Heart right ventricle (tissue), 16 donors: Measurements from ENCODE around the gene REN. TPM values are rescaled to one million over a fixed set of nuclear protein-coding genes. Genes with fewer than 3 reads are reported as not detected.

Experiments used
- ATAC-seq, 8 donors: fragments of 200-7000 bp; cut with Tn5 transposase; one replicate each; pipeline ENCODE4 v1.9.1; 2020; ENCODE audit warnings: mild to moderate bottlenecking in 8 of 8, moderate library complexity in 8 of 8, moderate number of reproducible peaks in 1 of 8
- DNase-seq, 2 donors: peaks; one replicate each; pipeline ENCODE4 v3.0.0-alpha.2; 2020
- H3K27ac ChIP-seq, 10 donors: fragments of 200-600 bp; sonication (generic) in 2 of 10; one replicate each; pipeline versions ENCODE4 v1.5.0 to v1.8.0; 2020 to 2022; ENCODE audit warnings: mild to moderate bottlenecking in 3 of 10
- H3K27me3 ChIP-seq, 7 donors: fragments of 200-600 bp; one replicate each; pipeline ENCODE4 v1.8.0; 2021 to 2022; ENCODE audit warnings: mild to moderate bottlenecking in 2 of 7
- H3K36me3 ChIP-seq, 9 donors: fragments of 200-600 bp; sonication (generic) in 1 of 9; one replicate each; pipeline versions ENCODE4 v1.5.0 to v1.8.0; 2020 to 2022; ENCODE audit warnings: mild to moderate bottlenecking in 2 of 9
- H3K4me1 ChIP-seq, 9 donors: fragments of 200-600 bp; sonication (generic) in 1 of 9; one replicate each; pipeline versions ENCODE4 v1.5.0 to v1.8.0; 2020 to 2022; ENCODE audit warnings: mild to moderate bottlenecking in 4 of 9
- H3K4me3 ChIP-seq, 10 donors: fragments of 200-600 bp; sonication (generic) in 2 of 10; one replicate each; pipeline versions ENCODE4 v1.5.0 to v1.8.0; 2020 to 2022; ENCODE audit warnings: mild to moderate bottlenecking in 7 of 10, moderate library complexity in 2 of 10
- H3K9me3 ChIP-seq, 11 donors: fragments of 200-600 bp in 10 of 11; sonication (generic) in 2 of 11; one replicate each; pipeline versions ENCODE4 v1.5.0 to v1.8.0; 2013 to 2022; ENCODE audit warnings: mild to moderate bottlenecking in 2 of 11, control low read depth in 1 of 11, moderate library complexity in 1 of 11
- CTCF ChIP-seq, 9 donors: fragments of 200-600 bp; sonication (generic) in 2 of 9; IDR thresholded peaks; one replicate each; pipeline versions ENCODE4 v1.5.0 to v1.8.0; 2021 to 2022; ENCODE audit warnings: antibody characterized with exemption in 9 of 9, mild to moderate bottlenecking in 5 of 9, moderate library complexity in 1 of 9
- WGBS, 2 donors: extraction: QIAGEN DNeasy Blood & Tissue Kit; methylation state at CpG; one replicate each; pipeline ENCODE4 v1.1.7; 2013; ENCODE audit warnings: inconsistent platforms in 1 of 2; 5-methylcytosine and 5-hydroxymethylcytosine counted together
- intact Hi-C, 10 donors: fragments of 100-400 bp; cut with DNase I; formaldehyde crosslinking; loops; one replicate each; pipeline versions ENCODE4 v1.11.1 to v1.14.2; 2022
- polyA plus RNA-seq, 2 donors: library from polyadenylated mRNA; stranded (reverse); fragments of 200-250 nt; gene quantifications; one replicate each; pipeline ENCODE4 v1.2.3, GENCODE V29; 2013
- total RNA-seq, 10 donors: library from RNA; stranded (reverse); fragmentation: NEBNext Ultra II Directional in 3 of 10; extraction: Animal tissue kit (Norgen Biotek cat#: 25700) in 3 of 10; gene quantifications; one replicate each; pipeline versions ENCODE4 v1.2.1 to v1.2.4, GENCODE V29; 2021 to 2023
- donor health status: Arrhythmogenic right ventricular cardiomyopathy.
- donor health status: ischemic (EF 13 %, LVEDD 7.1; RV severe dilation, severe dysfunction).
- donor health status: healthy with polysubstance abuse.
- donor health status: DM: no; HTN: yes; CAD: no.
- donor health status: DM: no; HTN: no; CAD: no.
- donor health status: ischemic (EF 25% LVEDD 6.9; RV normal size, moderate dysfunction).
- donor health status: ischemic (EF 25% LVEDD 5.7; RV mildly dilated, moderate dysfunction).
- donor health status: healthy.
- donor health status: DM: yes; HTN: yes; CAD: no.
- donor health status: Ischemic cardiomyopathy.
- donor health status: ischemic (EF 35%, LVEDD 5.7; RV mildly dilated, moderate dysfunction).
- donor health status: nonischemic (EF 11% LVEDD 7.7; RV severe dilation, severe dysfunction).
- donor health status: DM: yes; HTN: yes; CAD: no.
- donor health status: PGD.
- donor health status: ischemic (EF 29% LVEDD 5.4; RV normal size, mild dysfunction).
- donor health status: nonischemic (EF 23%, LVEDD 6.1; RV moderate dilation, normal function).

The REN gene
- total and polyA plus RNA-seq, 12 donors: not detected

- intact Hi-C loops: loop anchor here in 3 of 10 donors (10.0 kb wide), 2 partner anchors 225 to 335 kb away; no protein-coding TSS in a partner anchor
- WGBS, 2 donors: 82 to 91% methylated on average over 4 of the region's 4 CpGs
- DNase-seq: no peak
Observed at GRCh38 chr1:204169858-204170257, 3.7 kb upstream of the REN start.

GRCh38 chr1:204167730-204168129 lies 1.6 kb upstream of the REN start:
- intact Hi-C loops: loop anchor here in 3 of 10 donors (10.0 kb wide), 2 partner anchors 227 to 337 kb away; no protein-coding TSS in a partner anchor
- no peak for TF ChIP-seq CTCF (IDR thresholded peaks at IDR 0.05)
- DNase-seq (no peak), ATAC-seq (no peak)
- Histone ChIP-seq H3K36me3 (no peaks in the 10 kb centered on the region), H3K9me3 (peaks cover 0 to 32% (median 16%) of the 10 kb centered on the region in 11 donors), H3K27me3 (peaks cover 0 to 17% (median 0%) of the 10 kb centered on the region in 7 donors), H3K4me3 (no peak overlapping the region), H3K27ac (no peak overlapping the region), H3K4me1 (no peaks in the 10 kb centered on the region)
- whole genome bisulfite sequencing, 2 donors: 81 to 87% methylated on average over 5 of the region's 5 CpGs

More at GRCh38 chr1:204169858-204170257, 3.7 kb upstream of the REN start:
- no peak for ATAC-seq
- Histone ChIP-seq H3K4me1 (no peaks in the 10 kb centered on the region), H3K27ac (no peak overlapping the region), H3K27me3 (peaks cover 0 to 20% (median 0%) of the 10 kb centered on the region in 7 donors), H3K4me3 (no peak overlapping the region), H3K36me3 (no peaks in the 10 kb centered on the region), H3K9me3 (peaks cover 0 to 32% (median 16%) of the 10 kb centered on the region in 11 donors)
- TF ChIP-seq CTCF (IDR thresholded peaks at IDR 0.05): no peak

- Histone ChIP-seq H3K4me3 (no peak overlapping the region), H3K9me3 (no peaks in the 10 kb centered on the region), H3K27ac (no peak overlapping the region), H3K36me3 (no peaks in the 10 kb centered on the region), H3K4me1 (peaks cover 0 to 6% (median 0%) of the 10 kb centered on the region in 9 donors), H3K27me3 (peaks cover 0 to 30% (median 10%) of the 10 kb centered on the region in 7 donors)
- DNase-seq (peak; percentile 72 to 81), ATAC-seq (peak; percentile 82 to 95 (median 86))
- TF ChIP-seq CTCF (IDR thresholded peaks at IDR 0.05): peak; percentile 97 to 100 (median 99)
- 14 to 15% methylated on average over 7 of the region's 7 CpGs for WGBS, 2 donors
- intact Hi-C loops: loop anchor here (1.0 to 10.0 kb wide), 14 partner anchors 35 to 342 kb away; partner anchors contain the start of gene KISS1 (in 1 of the 10)
Observed at GRCh38 chr1:204162494-204163074, 3.6 kb downstream of the REN start.

GRCh38 chr1:204161609-204162493 lies 4.3 kb downstream of the REN start:
- DNase-seq (no peak), ATAC-seq (no peak)
- H3K36me3 ChIP-seq: no peaks in the 10 kb centered on the region
- no peak overlapping the region for H3K27ac ChIP-seq
- no peaks in the 10 kb centered on the region for H3K9me3 ChIP-seq
- WGBS, 2 donors: 66 to 70% methylated on average over 14 of the region's 14 CpGs
- intact Hi-C loops: loop anchor here (1.0 to 10.0 kb wide), 13 partner anchors 35 to 343 kb away; partner anchors contain the start of gene KISS1 (in 1 of the 10)
- TF ChIP-seq CTCF (IDR thresholded peaks at IDR 0.05): no peak
- H3K27me3 ChIP-seq: peaks cover 0 to 25% (median 10%) of the 10 kb centered on the region in 7 donors
- peaks cover 0 to 6% (median 0%) of the 10 kb centered on the region in 9 donors for H3K4me1 ChIP-seq
- H3K4me3 ChIP-seq: no peak overlapping the region
